Thyroid gland (tissue), 4 donors: ENCODE measurements around the gene AMMECR1.

Experiments used
- CTCF ChIP-seq, 6 experiments: fragments of 200-600 bp in 3 of 6; fragments of 450-650 bp in 3 of 6; sonication (generic) in 3 of 6; IDR thresholded peaks; one replicate each; pipeline ENCODE4 v1.5.1; 2016 to 2019; ENCODE audit warnings: antibody characterized with exemption in 6 of 6, mild to moderate bottlenecking in 2 of 6, inconsistent platforms in 1 of 6, moderate library complexity in 1 of 6
- POLR2A ChIP-seq, 2 donors: fragments of 450-650 bp; IDR thresholded peaks; one replicate each; pipeline ENCODE4 v1.6.1; 2017; ENCODE audit warnings: antibody characterized with exemption in 2 of 2, mild to moderate bottlenecking in 2 of 2, moderate library complexity in 1 of 2

GRCh38 chrX:110181459-110182137 lies 136.3 kb downstream of the AMMECR1 start:
- no peak for TF ChIP-seq CTCF (IDR thresholded peaks at IDR 0.05)
- TF ChIP-seq POLR2A (IDR thresholded peaks at IDR 0.05): no peak
